OCI-LY3 (cell line): ENCODE data around the gene ANKZF1.

Source experiments
- H2AFZ ChIP-seq: fragments of 200-600, 300-600 bp; shearing (Covaris generic); 2 replicates; pipeline ENCODE4 v1.6.0; 2014; ENCODE audit warnings: antibody characterized with exemption, low read depth, low read length
- H3K27ac ChIP-seq: fragments of 200-600, 300-600 bp; sonication (generic); 2 replicates; pipeline ENCODE4 v1.5.1; 2014; ENCODE audit warnings: mild to moderate bottlenecking, low read length, moderate library complexity, mixed read lengths
- H3K27me3 ChIP-seq: fragments of 200-600, 300-600 bp; sonication (generic); 2 replicates; pipeline ENCODE4 v1.6.1; 2014; ENCODE audit warnings: low read depth, low read length, mixed read lengths
- H3K36me3 ChIP-seq: fragments of 200-600, 300-600 bp; sonication (generic); replicated peaks from 2 replicates; pipeline ENCODE3; 2014; ENCODE audit warnings: low read depth, low read length, mixed read lengths
- H3K4me1 ChIP-seq: fragments of 300-600, 200-600 bp; sonication (generic); 2 replicates; pipeline ENCODE4 v1.6.1; 2014; ENCODE audit warnings: low read length, mixed read lengths
- H3K4me2 ChIP-seq: fragments of 200-600, 300-600 bp; sonication (generic); 2 replicates; pipeline ENCODE4 v1.6.1; 2014; ENCODE audit warnings: low read length, mixed read lengths
- H3K4me3 ChIP-seq: fragments of 300-600, 200-600 bp; sonication (generic); 2 replicates; pipeline ENCODE4 v1.5.1; 2014; ENCODE audit warnings: antibody characterized with exemption, mild to moderate bottlenecking, low read length, moderate library complexity
- H3K79me2 ChIP-seq: fragments of 300-600, 200-600 bp; shearing (Covaris generic); 2 replicates; pipeline ENCODE4 v1.6.1; 2014; ENCODE audit warnings: mild to moderate bottlenecking, low read length, mixed read lengths
- H3K9ac ChIP-seq: fragments of 300-600, 200-600 bp; shearing (Covaris generic); 2 replicates; pipeline ENCODE4 v1.6.0; 2014; ENCODE audit warnings: mild to moderate bottlenecking, low read length, moderate library complexity
- H3K9me3 ChIP-seq: fragments of 200-600, 300-600 bp; shearing (Covaris generic); 2 replicates; pipeline ENCODE4 v1.6.1; 2014; ENCODE audit warnings: low read length, mixed read lengths; ENCODE audit not compliant: insufficient read depth
- H4K20me1 ChIP-seq: fragments of 200-600, 300-600 bp; sonication (generic); 2 replicates; pipeline ENCODE4 v1.6.1; 2016; ENCODE audit warnings: low read length, mixed read lengths; ENCODE audit not compliant: insufficient read depth
- EZH2phosphoT487 ChIP-seq: fragments of 200-600 bp; shearing (Covaris generic); IDR thresholded peaks from 2 replicates; pipeline ENCODE4 v1.6.1; 2018; ENCODE audit warnings: antibody characterized with exemption, mixed run types, low read depth
- TF ChIP-seq, protein P1 (sequence below): fragments of 200-600, 300-600 bp; sonication (generic); IDR thresholded peaks from 2 replicates; pipeline ENCODE4 v1.5.1; 2014; ENCODE audit warnings: antibody characterized with exemption, low read length, low read depth

The ANKZF1 gene

DNA sequence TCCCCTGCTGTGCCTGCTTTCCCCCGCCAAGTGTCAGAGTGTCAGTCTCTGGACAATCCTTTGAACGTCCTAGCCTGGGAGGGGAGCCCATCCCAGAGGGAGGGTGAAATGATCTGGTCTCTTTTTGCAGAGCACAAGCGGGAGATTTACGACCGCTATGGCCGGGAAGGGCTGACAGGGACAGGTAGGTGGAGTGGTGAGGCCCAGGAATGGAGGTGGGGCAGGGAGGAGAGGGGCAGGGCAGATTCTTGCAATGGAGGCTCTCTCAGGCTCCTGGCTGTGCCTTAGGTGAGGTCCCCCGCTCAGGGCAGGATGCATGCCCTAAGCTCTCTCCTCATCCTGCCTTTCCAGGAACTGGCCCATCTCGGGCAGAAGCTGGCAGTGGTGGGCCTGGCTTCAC is 52.0 kb downstream of the ANKZF1 start:
- no peak overlapping the region for H3K9ac ChIP-seq

DNA sequence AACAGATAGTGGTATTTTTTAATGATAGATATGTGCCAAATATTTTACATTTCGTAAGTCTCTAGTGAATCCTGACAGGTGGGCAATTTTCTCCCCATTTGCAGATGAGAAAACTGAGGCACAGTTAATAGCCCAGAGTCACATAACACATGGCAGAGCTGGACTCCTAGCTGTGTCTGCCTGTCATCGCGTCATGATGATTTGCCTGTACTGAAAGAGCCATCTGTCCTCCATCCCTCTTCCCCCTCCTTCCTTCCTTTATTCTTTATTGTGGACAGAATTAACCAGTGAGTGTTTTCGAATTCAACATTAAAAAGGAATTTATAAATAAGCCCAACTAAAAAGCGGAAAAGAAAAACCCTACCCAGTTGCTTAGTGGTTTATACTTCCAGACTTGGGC is 52.8 kb downstream of the ANKZF1 start:
- no peak overlapping the region for H2AFZ ChIP-seq
- no peaks in the 10 kb centered on the region for H3K9me3 ChIP-seq
- H3K4me1 ChIP-seq, result peaks cover 11% of the 10 kb centered on the region
- no peaks in the 10 kb centered on the region for H3K79me2 ChIP-seq
- H3K27me3 ChIP-seq, result no peaks in the 10 kb centered on the region
- H4K20me1 ChIP-seq, result no peaks in the 10 kb centered on the region
- H3K9ac ChIP-seq, result no peak overlapping the region
- no peak for TF ChIP-seq EZH2phosphoT487
- TF ChIP-seq, protein P1, sequence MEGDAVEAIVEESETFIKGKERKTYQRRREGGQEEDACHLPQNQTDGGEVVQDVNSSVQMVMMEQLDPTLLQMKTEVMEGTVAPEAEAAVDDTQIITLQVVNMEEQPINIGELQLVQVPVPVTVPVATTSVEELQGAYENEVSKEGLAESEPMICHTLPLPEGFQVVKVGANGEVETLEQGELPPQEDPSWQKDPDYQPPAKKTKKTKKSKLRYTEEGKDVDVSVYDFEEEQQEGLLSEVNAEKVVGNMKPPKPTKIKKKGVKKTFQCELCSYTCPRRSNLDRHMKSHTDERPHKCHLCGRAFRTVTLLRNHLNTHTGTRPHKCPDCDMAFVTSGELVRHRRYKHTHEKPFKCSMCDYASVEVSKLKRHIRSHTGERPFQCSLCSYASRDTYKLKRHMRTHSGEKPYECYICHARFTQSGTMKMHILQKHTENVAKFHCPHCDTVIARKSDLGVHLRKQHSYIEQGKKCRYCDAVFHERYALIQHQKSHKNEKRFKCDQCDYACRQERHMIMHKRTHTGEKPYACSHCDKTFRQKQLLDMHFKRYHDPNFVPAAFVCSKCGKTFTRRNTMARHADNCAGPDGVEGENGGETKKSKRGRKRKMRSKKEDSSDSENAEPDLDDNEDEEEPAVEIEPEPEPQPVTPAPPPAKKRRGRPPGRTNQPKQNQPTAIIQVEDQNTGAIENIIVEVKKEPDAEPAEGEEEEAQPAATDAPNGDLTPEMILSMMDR, result no peak
- H3K36me3 ChIP-seq, result peaks cover 3% of the 10 kb centered on the region
- no peak overlapping the region for H3K4me3 ChIP-seq
- no peak overlapping the region for H3K27ac ChIP-seq
- no peak overlapping the region for H3K4me2 ChIP-seq

More for the DNA sequence above, 52.0 kb downstream of the ANKZF1 start:
- Histone ChIP-seq H3K27me3 (no peaks in the 10 kb centered on the region), H3K9me3 (no peaks in the 10 kb centered on the region), H3K36me3 (peaks cover 3% of the 10 kb centered on the region), H3K4me3 (no peak overlapping the region), H3K79me2 (no peaks in the 10 kb centered on the region), H4K20me1 (no peaks in the 10 kb centered on the region), H3K4me1 (peaks cover 11% of the 10 kb centered on the region), H3K27ac (no peak overlapping the region), H3K4me2 (no peak overlapping the region), H2AFZ (no peak overlapping the region)
- TF ChIP-seq, protein P1, result no peak
- no peak for TF ChIP-seq EZH2phosphoT487

GRCh38 chr2:219282943-219283581 is 53.5 kb downstream of the ANKZF1 start:
- Histone ChIP-seq H3K4me2 (no peak overlapping the region), H3K27me3 (no peaks in the 10 kb centered on the region), H3K36me3 (peaks cover 3% of the 10 kb centered on the region), H3K9ac (no peak overlapping the region), H3K27ac (no peak overlapping the region), H3K4me1 (peaks cover 11% of the 10 kb centered on the region), H4K20me1 (no peaks in the 10 kb centered on the region), H3K4me3 (no peak overlapping the region), H3K79me2 (no peaks in the 10 kb centered on the region), H2AFZ (no peak overlapping the region), H3K9me3 (no peaks in the 10 kb centered on the region)
- TF ChIP-seq EZH2phosphoT487, result no peak
- TF ChIP-seq, protein P1, result no peak

DNA sequence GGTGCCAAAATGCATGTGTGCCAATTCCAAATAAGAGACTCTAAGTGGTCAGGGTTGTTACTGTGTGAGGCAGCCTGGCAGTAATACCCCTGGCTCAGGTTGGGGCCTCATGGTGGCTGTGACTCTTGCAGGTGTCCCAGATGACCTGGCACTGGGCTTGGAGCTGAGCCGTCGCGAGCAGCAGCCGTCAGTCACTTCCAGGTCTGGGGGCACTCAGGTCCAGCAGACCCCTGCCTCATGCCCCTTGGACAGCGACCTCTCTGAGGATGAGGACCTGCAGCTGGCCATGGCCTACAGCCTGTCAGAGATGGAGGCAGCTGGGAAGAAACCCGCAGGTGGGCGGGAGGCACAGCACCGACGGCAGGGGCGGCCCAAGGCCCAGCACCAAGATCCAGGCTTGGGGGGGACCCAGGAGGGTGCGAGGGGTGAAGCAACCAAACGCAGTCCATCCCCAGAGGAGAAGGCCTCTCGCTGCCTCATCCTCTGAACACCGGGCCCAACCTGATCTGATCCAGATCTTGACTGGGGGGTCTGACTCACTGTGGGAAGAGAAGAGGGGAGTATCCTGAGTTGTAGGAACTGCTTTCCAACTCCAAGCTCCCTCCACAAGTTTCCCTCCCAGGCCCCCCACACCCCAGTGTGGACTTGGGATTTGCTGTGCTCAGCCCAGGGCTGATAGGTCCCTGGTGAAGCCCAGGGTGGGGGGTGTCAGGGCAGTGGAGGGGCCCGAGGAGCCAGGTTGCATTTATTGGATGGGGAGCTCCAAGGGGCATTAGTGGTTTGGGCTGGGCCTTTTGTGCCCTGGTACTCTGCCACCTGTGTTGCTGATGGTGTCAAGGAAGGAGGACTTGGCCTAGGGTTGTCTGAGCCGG is 55.1 kb downstream of the ANKZF1 start:
- TF ChIP-seq EZH2phosphoT487, result no peak
- TF ChIP-seq, protein P1, result no peak
- H4K20me1 ChIP-seq, result no peaks in the 10 kb centered on the region

More for the DNA sequence above, 55.1 kb downstream of the ANKZF1 start:
- H3K27me3 ChIP-seq, result no peaks in the 10 kb centered on the region
- H2AFZ ChIP-seq, result no peak overlapping the region
- H3K4me3 ChIP-seq, result no peak overlapping the region
- no peaks in the 10 kb centered on the region for H3K79me2 ChIP-seq
- peaks cover 3% of the 10 kb centered on the region for H3K36me3 ChIP-seq
- no peak overlapping the region for H3K9ac ChIP-seq
- no peak overlapping the region for H3K4me2 ChIP-seq
- no peak overlapping the region for H3K27ac ChIP-seq
- peaks cover 3% of the 10 kb centered on the region; the same call in 1 of the 2 replicates for H3K4me1 ChIP-seq
- no peaks in the 10 kb centered on the region for H3K9me3 ChIP-seq
